Heart left ventricle (tissue), 16 donors: Measurements from ENCODE around the gene SPTLC2. TPM values are rescaled to one million over a fixed set of nuclear protein-coding genes. Genes with fewer than 3 reads are reported as not detected.

Source experiments
- ATAC-seq, 4 donors: fragments of 200-7000 bp; cut with Tn5 transposase; one replicate each; pipeline ENCODE4 v1.9.1; 2020 to 2022; ENCODE audit warnings: moderate library complexity in 4 of 4, mild to moderate bottlenecking in 3 of 4, moderate number of reproducible peaks in 1 of 4
- DNase-seq, 5 donors: peaks; one replicate each; pipeline ENCODE4 v3.0.0-alpha.2; 2020
- H3K27ac ChIP-seq, 12 donors: fragments of 200-600 bp; sonication (generic) in 4 of 12; one replicate each; pipeline versions ENCODE4 v1.5.0 to v1.8.0; 2016 to 2022; ENCODE audit warnings: mild to moderate bottlenecking in 2 of 12
- H3K27me3 ChIP-seq, 9 donors: fragments of 200-600 bp; sonication (generic) in 2 of 9; one replicate each; pipeline versions ENCODE4 v1.5.1 to v1.8.0; 2016 to 2022; ENCODE audit warnings: mild to moderate bottlenecking in 3 of 9
- H3K36me3 ChIP-seq, 9 donors: fragments of 200-600 bp; sonication (generic) in 2 of 9; one replicate each; pipeline versions ENCODE4 v1.5.0 to v1.8.0; 2018 to 2022; ENCODE audit warnings: mild to moderate bottlenecking in 2 of 9
- H3K4me1 ChIP-seq, 12 donors: fragments of 200-600 bp; sonication (generic) in 4 of 12; one replicate each; pipeline versions ENCODE4 v1.5.0 to v1.8.0; 2016 to 2022; ENCODE audit warnings: mild to moderate bottlenecking in 3 of 12
- H3K4me3 ChIP-seq, 12 donors: fragments of 200-600 bp; sonication (generic) in 4 of 12; one replicate each; pipeline versions ENCODE4 v1.5.0 to v1.8.0; 2017 to 2022; ENCODE audit warnings: mild to moderate bottlenecking in 9 of 12, moderate library complexity in 4 of 12
- H3K9me3 ChIP-seq, 12 donors: fragments of 200-600 bp; sonication (generic) in 4 of 12; one replicate each; pipeline versions ENCODE4 v1.5.0 to v1.8.0; 2016 to 2022; ENCODE audit warnings: mild to moderate bottlenecking in 1 of 12
- POLR2A ChIP-seq, 2 donors: fragments of 450-650 bp; IDR thresholded peaks; one replicate each; pipeline ENCODE4 v1.6.1; 2017; ENCODE audit warnings: antibody characterized with exemption in 2 of 2, mild to moderate bottlenecking in 2 of 2, moderate library complexity in 2 of 2
- whole genome bisulfite sequencing, 4 donors: extraction: QIAGEN DNeasy Blood & Tissue Kit in 2 of 4; methylation state at CpG; one replicate each; pipeline versions ENCODE4 v1.1.5 to v1.1.7; 2013 to 2018; 5-methylcytosine and 5-hydroxymethylcytosine counted together
- intact Hi-C, 10 donors: fragments of 100-400 bp; cut with DNase I; formaldehyde crosslinking; loops; one replicate each; pipeline versions ENCODE4 v1.11.1 to v1.14.2; 2022
- polyA plus RNA-seq, 2 donors: library from polyadenylated mRNA; stranded (reverse); fragments of 200-250 nt; gene quantifications; one replicate each; pipeline ENCODE4 v1.2.3, GENCODE V29; 2013
- total RNA-seq, 9 donors: library from RNA; depleted of rRNA in 2 of 9; stranded (reverse); fragments of >200 nt in 2 of 9; fragmentation: NEBNext Ultra II Directional in 3 of 9; extraction: Animal tissue kit (Norgen Biotek cat#: 25700) in 3 of 9; gene quantifications; one replicate each; pipeline versions ENCODE4 v1.1.0 to v1.2.4, GENCODE V29; 2016 to 2023
- TF ChIP-seq, protein P1 (sequence below), 12 donors: fragments of 200-600 bp; sonication (generic) in 4 of 12; IDR thresholded peaks; one replicate each; pipeline versions ENCODE4 v1.5.0 to v1.8.0; 2018 to 2022; ENCODE audit warnings: antibody characterized with exemption in 12 of 12, mild to moderate bottlenecking in 5 of 12
- donor health status: ischemic (EF 13 %, LVEDD 7.1; RV severe dilation, severe dysfunction).
- donor health status: healthy with polysubstance abuse.
- donor health status: DM: no; HTN: yes; CAD: no.
- donor health status: DM: no; HTN: no; CAD: no.
- donor health status: ischemic (EF 25% LVEDD 6.9; RV normal size, moderate dysfunction).
- donor health status: ischemic (EF 25% LVEDD 5.7; RV mildly dilated, moderate dysfunction).
- donor health status: healthy.
- donor health status: DM: yes; HTN: yes; CAD: no.
- donor health status: ischemic (EF 35%, LVEDD 5.7; RV mildly dilated, moderate dysfunction).
- donor health status: nonischemic (EF 11% LVEDD 7.7; RV severe dilation, severe dysfunction).
- donor health status: DM: yes; HTN: yes; CAD: no.
- donor health status: PGD.
- donor health status: ischemic (EF 29% LVEDD 5.4; RV normal size, mild dysfunction).
- donor health status: nonischemic (EF 23%, LVEDD 6.1; RV moderate dilation, normal function).

SPTLC2 gene
- total and polyA plus RNA-seq, 11 donors, result 3.8 to 25.2 (median 11.2) TPM

DNA sequence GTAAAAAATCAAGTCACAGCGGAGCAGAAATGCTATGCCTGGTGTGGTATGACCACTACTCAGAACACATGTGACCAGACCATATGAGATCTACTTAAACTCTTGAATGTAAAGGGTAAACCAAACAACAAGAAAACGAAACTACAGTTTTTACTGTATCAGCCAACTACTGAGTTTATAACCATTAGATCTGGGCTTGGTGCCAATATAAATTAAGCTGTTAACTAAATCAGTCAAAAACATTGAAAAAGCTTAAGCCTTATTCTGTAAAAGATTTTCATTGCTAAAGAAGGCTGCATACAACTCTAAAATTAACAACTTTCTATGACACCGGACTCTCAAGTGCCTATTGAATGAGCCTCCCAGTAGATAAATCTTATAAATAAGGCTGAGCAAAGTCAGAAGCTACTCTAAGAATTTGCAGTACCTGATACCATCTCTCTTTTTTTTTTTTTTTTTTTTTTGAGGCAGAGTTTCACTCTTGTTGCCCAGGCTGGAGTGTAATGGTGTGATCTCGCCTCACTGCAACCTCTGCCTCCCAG, 35.4 kb downstream of the SPTLC2 start:
- no peaks in the 10 kb centered on the region for H3K9me3 ChIP-seq
- ATAC-seq (peak in 2 of 4 donors; percentile 28 to 65), DNase-seq (no peak)
- peaks cover 0 to 71% (median 38%) of the 10 kb centered on the region in 12 donors for H3K4me1 ChIP-seq
- WGBS, 4 donors, result 28 to 37% (median 30%) methylated on average over 4 of the region's 4 CpGs
- peak overlapping the region in 5 of 12 donors; percentile 5 to 32 (median 19) for H3K4me3 ChIP-seq
- peak overlapping the region in 7 of 12 donors; percentile 11 to 67 (median 45) for H3K27ac ChIP-seq
- intact Hi-C loops, result no loop called here
- H3K27me3 ChIP-seq, result no peaks in the 10 kb centered on the region
- no peak for TF ChIP-seq POLR2A (IDR thresholded peaks at IDR 0.05)
- TF ChIP-seq, protein P1, sequence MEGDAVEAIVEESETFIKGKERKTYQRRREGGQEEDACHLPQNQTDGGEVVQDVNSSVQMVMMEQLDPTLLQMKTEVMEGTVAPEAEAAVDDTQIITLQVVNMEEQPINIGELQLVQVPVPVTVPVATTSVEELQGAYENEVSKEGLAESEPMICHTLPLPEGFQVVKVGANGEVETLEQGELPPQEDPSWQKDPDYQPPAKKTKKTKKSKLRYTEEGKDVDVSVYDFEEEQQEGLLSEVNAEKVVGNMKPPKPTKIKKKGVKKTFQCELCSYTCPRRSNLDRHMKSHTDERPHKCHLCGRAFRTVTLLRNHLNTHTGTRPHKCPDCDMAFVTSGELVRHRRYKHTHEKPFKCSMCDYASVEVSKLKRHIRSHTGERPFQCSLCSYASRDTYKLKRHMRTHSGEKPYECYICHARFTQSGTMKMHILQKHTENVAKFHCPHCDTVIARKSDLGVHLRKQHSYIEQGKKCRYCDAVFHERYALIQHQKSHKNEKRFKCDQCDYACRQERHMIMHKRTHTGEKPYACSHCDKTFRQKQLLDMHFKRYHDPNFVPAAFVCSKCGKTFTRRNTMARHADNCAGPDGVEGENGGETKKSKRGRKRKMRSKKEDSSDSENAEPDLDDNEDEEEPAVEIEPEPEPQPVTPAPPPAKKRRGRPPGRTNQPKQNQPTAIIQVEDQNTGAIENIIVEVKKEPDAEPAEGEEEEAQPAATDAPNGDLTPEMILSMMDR (IDR thresholded peaks at IDR 0.05), result no peak
- H3K36me3 ChIP-seq, result peaks cover 0 to 20% (median 5%) of the 10 kb centered on the region in 9 donors

DNA sequence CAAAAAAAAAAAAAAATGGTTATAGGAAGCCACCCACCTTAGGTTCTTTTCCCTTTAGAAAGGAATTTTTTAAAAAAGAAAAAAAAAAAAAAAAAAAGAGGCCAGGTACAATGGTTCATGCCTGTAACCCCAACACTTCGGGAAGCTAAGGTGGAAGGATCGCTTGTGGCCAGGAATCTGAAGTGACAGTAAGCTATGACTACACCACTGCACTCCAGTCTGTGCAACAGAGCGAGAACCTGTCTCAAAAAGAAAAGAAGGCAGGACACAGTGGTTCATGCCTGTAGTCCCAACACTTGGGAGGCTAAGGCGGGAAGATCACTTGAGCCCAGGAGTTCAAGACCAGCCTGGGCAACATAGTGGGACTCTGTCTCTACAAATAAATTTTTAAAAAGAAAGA, 36.0 kb downstream of the SPTLC2 start:
- Histone ChIP-seq H3K27ac (peak overlapping the region in 6 of 12 donors; percentile 11 to 67 (median 40)), H3K9me3 (no peaks in the 10 kb centered on the region), H3K4me1 (peaks cover 0 to 71% (median 38%) of the 10 kb centered on the region in 12 donors), H3K27me3 (no peaks in the 10 kb centered on the region), H3K36me3 (peaks cover 0 to 25% (median 10%) of the 10 kb centered on the region in 9 donors), H3K4me3 (peak overlapping the region in 1 of 12 donors; percentile 30)
- intact Hi-C loops, result no loop called here
- TF ChIP-seq, protein P1 (IDR thresholded peaks at IDR 0.05), result no peak
- TF ChIP-seq POLR2A (IDR thresholded peaks at IDR 0.05), result no peak
- peak in 2 of 4 donors; percentile 20 to 21 for ATAC-seq
- 87 to 93% (median 90%) methylated on average over 4 of the region's 4 CpGs for WGBS, 4 donors
- DNase-seq, result no peak

- peaks cover 0 to 31% (median 15%) of the 10 kb centered on the region in 9 donors for H3K36me3 ChIP-seq
- peak overlapping the region in 1 of 12 donors; percentile 27 for H3K27ac ChIP-seq
- no peaks in the 10 kb centered on the region for H3K27me3 ChIP-seq
- 42 to 61% (median 56%) methylated on average over 1 of the region's 1 CpG for WGBS, 4 donors
- no peak for DNase-seq
- TF ChIP-seq POLR2A (IDR thresholded peaks at IDR 0.05), result no peak
- TF ChIP-seq, protein P1 (IDR thresholded peaks at IDR 0.05), result no peak
- intact Hi-C loops, result no loop called here
- H3K4me3 ChIP-seq, result no peak overlapping the region
- H3K9me3 ChIP-seq, result no peaks in the 10 kb centered on the region
- ATAC-seq, result no peak
- H3K4me1 ChIP-seq, result peaks cover 0 to 64% (median 38%) of the 10 kb centered on the region in 12 donors
Observed at GRCh38 chr14:77579780-77580179, 36.7 kb downstream of the SPTLC2 start.

GRCh38 chr14:77579065-77579464, 37.4 kb downstream of the SPTLC2 start:
- peaks cover 0 to 58% (median 35%) of the 10 kb centered on the region in 12 donors for H3K4me1 ChIP-seq

More at GRCh38 chr14:77579065-77579464, 37.4 kb downstream of the SPTLC2 start:
- Histone ChIP-seq H3K27me3 (no peaks in the 10 kb centered on the region), H3K27ac (no peak overlapping the region), H3K9me3 (peaks cover 0 to 1% (median 0%) of the 10 kb centered on the region in 12 donors), H3K36me3 (peaks cover 0 to 38% (median 15%) of the 10 kb centered on the region in 9 donors), H3K4me3 (no peak overlapping the region)
- ATAC-seq, result no peak
- TF ChIP-seq POLR2A (IDR thresholded peaks at IDR 0.05), result no peak
- TF ChIP-seq, protein P1 (IDR thresholded peaks at IDR 0.05), result no peak
- intact Hi-C loops, result no loop called here
- DNase-seq, result no peak
- 80 to 86% (median 84%) methylated on average over 2 of the region's 2 CpGs for WGBS, 4 donors
